OCI-LY7 (cell line): ENCODE results near the gene C2CD4D.

ENCODE experiments used
- EZH2phosphoT487 ChIP-seq: fragments of 200-600 bp; sonication (generic); IDR thresholded peaks from 2 replicates; pipeline ENCODE4 v1.6.1; 2018; ENCODE audit warnings: low read depth, borderline replicate concordance, mild to moderate bottlenecking, mixed run types, antibody characterized with exemption, low read length, moderate library complexity, mixed read lengths
- TF ChIP-seq, protein P1 (sequence below): fragments of 200-600 bp; sonication (generic); conservative IDR thresholded peaks from 2 replicates; pipeline ENCODE4 v1.5.1; 2014; ENCODE audit warnings: mild to moderate bottlenecking, antibody characterized with exemption, low read length, moderate library complexity, mixed read lengths

DNA sequence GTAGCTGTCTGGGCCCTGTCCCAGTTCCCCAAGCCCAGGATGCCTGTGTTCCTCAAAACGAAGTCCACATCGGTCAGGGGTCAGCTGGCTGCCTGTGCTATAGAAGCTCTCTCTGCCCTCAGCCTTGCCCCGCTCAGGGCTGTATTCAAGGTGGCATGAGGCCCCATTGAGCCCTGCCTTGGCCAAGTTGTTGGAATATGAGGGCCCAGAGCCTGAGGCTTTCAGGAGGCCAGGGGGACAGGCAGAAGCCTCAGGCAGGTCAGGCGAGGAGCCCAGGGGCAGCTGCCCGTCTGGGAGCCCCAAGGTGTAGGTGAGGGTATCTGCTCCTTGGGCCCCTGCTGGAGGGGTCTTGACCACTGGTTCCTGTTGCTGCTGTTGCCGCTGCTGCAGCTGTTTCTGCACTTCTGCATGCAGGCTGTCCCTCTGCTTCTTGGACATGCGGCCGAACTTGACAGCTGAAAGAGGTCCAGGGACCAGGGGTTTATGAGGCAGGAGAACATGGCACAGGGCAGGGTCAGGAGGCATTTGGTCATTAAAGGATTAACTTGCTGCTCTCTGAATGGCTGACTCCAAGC lies 24.6 kb downstream of the C2CD4D start:
- TF ChIP-seq, protein P1, sequence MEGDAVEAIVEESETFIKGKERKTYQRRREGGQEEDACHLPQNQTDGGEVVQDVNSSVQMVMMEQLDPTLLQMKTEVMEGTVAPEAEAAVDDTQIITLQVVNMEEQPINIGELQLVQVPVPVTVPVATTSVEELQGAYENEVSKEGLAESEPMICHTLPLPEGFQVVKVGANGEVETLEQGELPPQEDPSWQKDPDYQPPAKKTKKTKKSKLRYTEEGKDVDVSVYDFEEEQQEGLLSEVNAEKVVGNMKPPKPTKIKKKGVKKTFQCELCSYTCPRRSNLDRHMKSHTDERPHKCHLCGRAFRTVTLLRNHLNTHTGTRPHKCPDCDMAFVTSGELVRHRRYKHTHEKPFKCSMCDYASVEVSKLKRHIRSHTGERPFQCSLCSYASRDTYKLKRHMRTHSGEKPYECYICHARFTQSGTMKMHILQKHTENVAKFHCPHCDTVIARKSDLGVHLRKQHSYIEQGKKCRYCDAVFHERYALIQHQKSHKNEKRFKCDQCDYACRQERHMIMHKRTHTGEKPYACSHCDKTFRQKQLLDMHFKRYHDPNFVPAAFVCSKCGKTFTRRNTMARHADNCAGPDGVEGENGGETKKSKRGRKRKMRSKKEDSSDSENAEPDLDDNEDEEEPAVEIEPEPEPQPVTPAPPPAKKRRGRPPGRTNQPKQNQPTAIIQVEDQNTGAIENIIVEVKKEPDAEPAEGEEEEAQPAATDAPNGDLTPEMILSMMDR = no peak
- no peak for TF ChIP-seq EZH2phosphoT487
